HepG2 (cell line): Measurements from ENCODE around the gene ZBTB2. TPM values are rescaled to one million over a fixed set of nuclear protein-coding genes. Genes with fewer than 3 reads are reported as not detected.

Experiments used
- AGO2 ChIP-seq: fragments of 200-400 bp; formaldehyde crosslinking; optimal IDR thresholded peaks from 2 replicates; pipeline ENCODE3; 2017; ENCODE audit warnings: mild to moderate bottlenecking, low read depth, low read length, moderate library complexity
- ARHGAP35 ChIP-seq: sonication (generic); formaldehyde crosslinking; IDR thresholded peaks from 2 replicates; pipeline ENCODE4 v1.9.0; 2022; ENCODE audit warnings: mild to moderate bottlenecking, inconsistent platforms, moderate library complexity, missing genetic modification reagents, borderline replicate concordance
- FIP1L1 ChIP-seq: fragments of 200-400 bp; formaldehyde crosslinking; IDR thresholded peaks from 2 replicates; pipeline ENCODE4 v1.6.1; 2018; ENCODE audit warnings: low read depth, mild to moderate bottlenecking, low read length, moderate library complexity, borderline replicate concordance; ENCODE audit not compliant: insufficient read depth
- LCORL ChIP-seq, 2 experiments: fragments of 450-650 bp in 1 of 2; sonication (generic) in 1 of 2; formaldehyde crosslinking in 1 of 2; IDR thresholded peaks; 2 replicates each; pipeline versions ENCODE4 v1.5.0 to v1.6.1; 2017 to 2020; ENCODE audit warnings: antibody characterized with exemption in 1 of 2, missing genetic modification reagents in 1 of 2
- MBNL3 ChIP-seq: fragments of 250-450 bp; sonication (Bioruptor Pico); conservative IDR thresholded peaks from 2 replicates; pipeline ENCODE4 v1.8.0; 2022; ENCODE audit warnings: mild to moderate bottlenecking, inconsistent platforms
- MED1 ChIP-seq: sonication (generic); formaldehyde crosslinking; IDR thresholded peaks from 2 replicates; pipeline ENCODE4 v1.4.0; 2020; ENCODE audit warnings: missing genetic modification reagents
- NFKB2 ChIP-seq: sonication (generic); formaldehyde crosslinking; IDR thresholded peaks from 2 replicates; pipeline ENCODE4 v1.4.0; 2020; ENCODE audit warnings: missing genetic modification reagents, borderline replicate concordance
- NONO ChIP-seq, 2 experiments: fragments of 450-650 bp in 1 of 2; sonication (generic) in 1 of 2; formaldehyde crosslinking in 1 of 2; IDR thresholded peaks in 1 of 2; conservative IDR thresholded peaks in 1 of 2; 2 replicates each; pipeline versions ENCODE4 v1.6.1 to v1.8.0; 2017 to 2022; ENCODE audit warnings: mild to moderate bottlenecking in 1 of 2, missing genetic modification reagents in 1 of 2, moderate library complexity in 1 of 2
- RAD21 ChIP-seq: fragments of 450-650 bp; formaldehyde crosslinking; IDR thresholded peaks from 2 replicates; pipeline ENCODE4 v1.5.0; 2020; ENCODE audit warnings: mild to moderate bottlenecking
- SAFB2 ChIP-seq: sonication (generic); formaldehyde crosslinking; IDR thresholded peaks from 2 replicates; pipeline ENCODE4 v1.5.1; 2020; ENCODE audit warnings: missing genetic modification reagents, low read depth, mild to moderate bottlenecking, borderline replicate concordance
- SSRP1 ChIP-seq: IDR thresholded peaks from 2 replicates; pipeline ENCODE4 v1.6.1; 2016; ENCODE audit warnings: control low read depth
- STAG1 ChIP-seq: sonication (generic); formaldehyde crosslinking; IDR thresholded peaks from 2 replicates; pipeline ENCODE4 v1.4.0; 2020; ENCODE audit warnings: missing genetic modification reagents
- ZC3H13 ChIP-seq: sonication (generic); formaldehyde crosslinking; IDR thresholded peaks from 2 replicates; pipeline ENCODE4 v1.8.1; 2023; ENCODE audit warnings: mild to moderate bottlenecking, missing genetic modification reagents, moderate library complexity
- ZNF18 ChIP-seq: sonication (generic); formaldehyde crosslinking; IDR thresholded peaks from 2 replicates; pipeline ENCODE4 v1.8.0; 2022; ENCODE audit warnings: mild to moderate bottlenecking, missing genetic modification reagents; ENCODE audit not compliant: insufficient replicate concordance
- ZNF549 ChIP-seq: sonication (generic); formaldehyde crosslinking; IDR thresholded peaks from 2 replicates; pipeline ENCODE4 v1.5.0; 2020; ENCODE audit warnings: missing genetic modification reagents
- ZNF737 ChIP-seq: sonication (generic); formaldehyde crosslinking; IDR thresholded peaks from 2 replicates; pipeline ENCODE4 v1.5.0; 2020; ENCODE audit warnings: missing genetic modification reagents, mild to moderate bottlenecking, borderline replicate concordance
- ZNF75D ChIP-seq: sonication (generic); formaldehyde crosslinking; IDR thresholded peaks from 2 replicates; pipeline ENCODE4 v1.8.1; 2023; ENCODE audit warnings: missing genetic modification reagents, mild to moderate bottlenecking, borderline replicate concordance
- ZSCAN12 ChIP-seq: sonication (generic); formaldehyde crosslinking; IDR thresholded peaks from 2 replicates; pipeline ENCODE4 v1.9.0; 2021; ENCODE audit warnings: mild to moderate bottlenecking, missing genetic modification reagents
- polyA plus RNA-seq, 8 experiments: library from polyadenylated mRNA; depleted of rRNA in 3 of 8; stranded (reverse) in 7 of 8; unstranded in 1 of 8; fragments of >200 nt; fragmentation: Illumina TruSeq in 4 of 8; extraction: Trizol in 4 of 8; gene quantifications; 2 replicates each; pipeline versions ENCODE4 v1.2.1 to v1.2.3, GENCODE V29; 2011 to 2016; ENCODE audit warnings: low read depth in 4 of 8, missing spikeins in 1 of 8, mixed read lengths in 1 of 8; ENCODE audit not compliant: insufficient read depth in 1 of 8
- total RNA-seq, 5 experiments: library from RNA; depleted of rRNA; stranded (reverse); fragments of >200 nt; fragmentation: Illumina TruSeq; extraction: Trizol; gene quantifications; 2 replicates each; pipeline ENCODE4 v1.2.3, GENCODE V29; 2016; ENCODE audit warnings: low read depth in 1 of 5
- TF ChIP-seq, protein P1 (sequence below): IDR thresholded peaks from 2 replicates; pipeline ENCODE4 v1.6.1; 2016
- TF ChIP-seq, protein P2 (sequence below): IDR thresholded peaks from 2 replicates; pipeline ENCODE4 v1.6.1; 2016; ENCODE audit warnings: missing compliant biosample characterization, missing genetic modification reagents, borderline replicate concordance
- TF ChIP-seq, protein P3 (sequence below): sonication (generic); formaldehyde crosslinking; IDR thresholded peaks from 2 replicates; pipeline ENCODE4 v1.4.0; 2020; ENCODE audit warnings: mild to moderate bottlenecking, missing genetic modification reagents
- TF ChIP-seq, protein P4 (sequence below): sonication (generic); formaldehyde crosslinking; IDR thresholded peaks from 2 replicates; pipeline ENCODE4 v1.4.0; 2020; ENCODE audit warnings: missing genetic modification reagents, low read depth, mild to moderate bottlenecking, borderline replicate concordance

Gene ZBTB2
- total and polyA plus RNA-seq, 2 of the 13 experiments (the other 11 are each of a cell fraction or from before 2014, with no cell fraction given): 15.4 to 22.8 TPM

GRCh38 chr6:151391471-151392413, at the start of gene ZBTB2 (continued):
- no peak for TF ChIP-seq ZNF18 (CRISPR knock-in tag)
- TF ChIP-seq NONO (IDR thresholded peaks at IDR 0.05): no peak
- TF ChIP-seq NONO (CRISPR knock-in tag; conservative IDR thresholded peaks at IDR 0.05): peak; percentile 54; the same call in 1 of the 2 replicates
- peak; percentile 66 for TF ChIP-seq AGO2
- no peak for TF ChIP-seq ZNF75D (CRISPR knock-in tag)
- TF ChIP-seq, protein P1, sequence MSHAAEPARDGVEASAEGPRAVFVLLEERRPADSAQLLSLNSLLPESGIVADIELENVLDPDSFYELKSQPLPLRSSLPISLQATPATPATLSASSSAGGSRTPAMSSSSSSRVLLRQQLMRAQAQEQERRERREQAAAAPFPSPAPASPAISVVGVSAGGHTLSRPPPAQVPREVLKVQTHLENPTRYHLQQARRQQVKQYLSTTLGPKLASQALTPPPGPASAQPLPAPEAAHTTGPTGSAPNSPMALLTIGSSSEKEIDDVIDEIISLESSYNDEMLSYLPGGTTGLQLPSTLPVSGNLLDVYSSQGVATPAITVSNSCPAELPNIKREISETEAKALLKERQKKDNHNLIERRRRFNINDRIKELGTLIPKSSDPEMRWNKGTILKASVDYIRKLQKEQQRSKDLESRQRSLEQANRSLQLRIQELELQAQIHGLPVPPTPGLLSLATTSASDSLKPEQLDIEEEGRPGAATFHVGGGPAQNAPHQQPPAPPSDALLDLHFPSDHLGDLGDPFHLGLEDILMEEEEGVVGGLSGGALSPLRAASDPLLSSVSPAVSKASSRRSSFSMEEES: peak; percentile 69
- TF ChIP-seq ZSCAN12 (CRISPR knock-in tag): no peak; the same call in 1 of the 2 replicates
- TF ChIP-seq MED1 (CRISPR knock-in tag): peak; percentile 19; the same call in 1 of the 2 replicates
- TF ChIP-seq ZC3H13: peak; percentile 83; the same call in 1 of the 2 replicates
- TF ChIP-seq, protein P2, sequence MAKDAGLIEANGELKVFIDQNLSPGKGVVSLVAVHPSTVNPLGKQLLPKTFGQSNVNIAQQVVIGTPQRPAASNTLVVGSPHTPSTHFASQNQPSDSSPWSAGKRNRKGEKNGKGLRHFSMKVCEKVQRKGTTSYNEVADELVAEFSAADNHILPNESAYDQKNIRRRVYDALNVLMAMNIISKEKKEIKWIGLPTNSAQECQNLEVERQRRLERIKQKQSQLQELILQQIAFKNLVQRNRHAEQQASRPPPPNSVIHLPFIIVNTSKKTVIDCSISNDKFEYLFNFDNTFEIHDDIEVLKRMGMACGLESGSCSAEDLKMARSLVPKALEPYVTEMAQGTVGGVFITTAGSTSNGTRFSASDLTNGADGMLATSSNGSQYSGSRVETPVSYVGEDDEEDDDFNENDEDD (CRISPR knock-in tag): peak; percentile 58; the same call in 1 of the 2 replicates
- TF ChIP-seq, protein P3, sequence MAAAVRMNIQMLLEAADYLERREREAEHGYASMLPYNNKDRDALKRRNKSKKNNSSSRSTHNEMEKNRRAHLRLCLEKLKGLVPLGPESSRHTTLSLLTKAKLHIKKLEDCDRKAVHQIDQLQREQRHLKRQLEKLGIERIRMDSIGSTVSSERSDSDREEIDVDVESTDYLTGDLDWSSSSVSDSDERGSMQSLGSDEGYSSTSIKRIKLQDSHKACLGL (CRISPR knock-in tag): no peak
- no peak for TF ChIP-seq LCORL (IDR thresholded peaks at IDR 0.05)
- TF ChIP-seq LCORL (CRISPR knock-in tag; IDR thresholded peaks at IDR 0.05): no peak
- TF ChIP-seq ZNF737 (CRISPR knock-in tag): no peak
- TF ChIP-seq FIP1L1: no peak
- no peak for TF ChIP-seq ARHGAP35 (CRISPR knock-in tag)
- no peak for TF ChIP-seq ZNF549 (CRISPR knock-in tag)
- TF ChIP-seq SAFB2 (CRISPR knock-in tag): 0 out of 2 replicates have a peak, but pooled peaks have one; percentile 9
- TF ChIP-seq RAD21 (CRISPR knock-in tag): no peak
- TF ChIP-seq NFKB2: no peak
- TF ChIP-seq, protein P4, sequence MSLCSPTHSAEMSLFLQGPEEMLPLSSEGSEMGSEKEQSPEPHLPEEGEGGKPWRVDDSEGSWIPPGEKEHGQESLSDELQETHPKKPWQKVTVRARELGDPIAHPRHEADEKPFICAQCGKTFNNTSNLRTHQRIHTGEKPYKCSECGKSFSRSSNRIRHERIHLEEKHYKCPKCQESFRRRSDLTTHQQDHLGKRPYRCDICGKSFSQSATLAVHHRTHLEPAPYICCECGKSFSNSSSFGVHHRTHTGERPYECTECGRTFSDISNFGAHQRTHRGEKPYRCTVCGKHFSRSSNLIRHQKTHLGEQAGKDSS (CRISPR knock-in tag): peak; percentile 78; the same call in 1 of the 2 replicates
- no peak for TF ChIP-seq SSRP1
- no peak for TF ChIP-seq MBNL3 (CRISPR knock-in tag)
- TF ChIP-seq STAG1: no peak
